HEK293 (cell line): ENCODE data around the gene TOMM40.

Experiments used
- BCL6B ChIP-seq: fragments of 450-650 bp; formaldehyde crosslinking; IDR thresholded peaks from 2 replicates; pipeline ENCODE4 v1.5.1; 2017; ENCODE audit warnings: missing biosample characterization, missing genetic modification characterization
- EGR2 ChIP-seq: fragments of 450-650 bp; formaldehyde crosslinking; IDR thresholded peaks from 2 replicates; pipeline ENCODE4 v1.5.1; 2016; ENCODE audit warnings: low read depth, missing biosample characterization, missing genetic modification characterization
- GLIS2 ChIP-seq: fragments of 450-650 bp; formaldehyde crosslinking; IDR thresholded peaks from 2 replicates; pipeline ENCODE4 v1.5.1; 2016; ENCODE audit warnings: missing biosample characterization, missing genetic modification characterization
- KLF1 ChIP-seq: fragments of 450-650 bp; formaldehyde crosslinking; IDR thresholded peaks from 2 replicates; pipeline ENCODE4 v1.5.1; 2016; ENCODE audit warnings: missing biosample characterization, missing genetic modification characterization
- KLF10 ChIP-seq: fragments of 450-650 bp; IDR thresholded peaks from 2 replicates; pipeline ENCODE4 v1.5.1; 2018; ENCODE audit warnings: missing biosample characterization, mild to moderate bottlenecking, missing genetic modification characterization
- RBAK ChIP-seq: fragments of 450-650 bp; formaldehyde crosslinking; IDR thresholded peaks from 2 replicates; pipeline ENCODE4 v1.5.1; 2016; ENCODE audit warnings: missing biosample characterization, missing genetic modification characterization
- REST ChIP-seq: fragments of 450-650 bp; formaldehyde crosslinking; IDR thresholded peaks from 2 replicates; pipeline ENCODE4 v1.5.1; 2016; ENCODE audit warnings: missing biosample characterization, missing genetic modification characterization
- SETDB1 ChIP-seq: IDR thresholded peaks from one replicate; pipeline ENCODE4 v1.6.1; 2017; ENCODE audit warnings: mild to moderate bottlenecking, low read length, moderate library complexity, mixed read lengths; ENCODE audit not compliant: insufficient read length
- YY2 ChIP-seq: fragments of 450-650 bp; formaldehyde crosslinking; IDR thresholded peaks from 2 replicates; pipeline ENCODE4 v1.5.1; 2016; ENCODE audit warnings: missing biosample characterization, missing genetic modification characterization
- ZBTB1 ChIP-seq: fragments of 450-650 bp; formaldehyde crosslinking; IDR thresholded peaks from 2 replicates; pipeline ENCODE4 v1.5.1; 2016; ENCODE audit warnings: missing biosample characterization, missing genetic modification characterization
- ZBTB11 ChIP-seq: fragments of 450-650 bp; formaldehyde crosslinking; conservative IDR thresholded peaks from 2 replicates; pipeline ENCODE4 v1.5.1; 2016; ENCODE audit warnings: low read depth, missing biosample characterization, missing genetic modification characterization
- ZBTB21 ChIP-seq: fragments of 450-650 bp; formaldehyde crosslinking; IDR thresholded peaks from 2 replicates; pipeline ENCODE4 v1.5.1; 2017; ENCODE audit warnings: missing biosample characterization, missing genetic modification characterization
- ZBTB26 ChIP-seq: fragments of 450-650 bp; formaldehyde crosslinking; optimal IDR thresholded peaks from 2 replicates; pipeline ENCODE3; 2016; ENCODE audit warnings: missing biosample characterization, mild to moderate bottlenecking, missing genetic modification characterization
- ZBTB7A ChIP-seq: fragments of 450-650 bp; formaldehyde crosslinking; IDR thresholded peaks from 2 replicates; pipeline ENCODE4 v1.5.1; 2016; ENCODE audit warnings: low read depth, missing biosample characterization, missing genetic modification characterization
- ZFHX2 ChIP-seq: fragments of 450-650 bp; formaldehyde crosslinking; conservative IDR thresholded peaks from 2 replicates; pipeline ENCODE4 v1.5.1; 2016; ENCODE audit warnings: missing biosample characterization, missing genetic modification characterization
- ZFP41 ChIP-seq: fragments of 450-650 bp; formaldehyde crosslinking; IDR thresholded peaks from 2 replicates; pipeline ENCODE4 v1.5.1; 2016; ENCODE audit warnings: missing biosample characterization, missing genetic modification characterization, borderline replicate concordance
- ZIC2 ChIP-seq: fragments of 450-650 bp; formaldehyde crosslinking; IDR thresholded peaks from 2 replicates; pipeline ENCODE4 v1.5.1; 2016; ENCODE audit warnings: missing biosample characterization, missing genetic modification characterization
- ZNF114 ChIP-seq: fragments of 450-650 bp; formaldehyde crosslinking; IDR thresholded peaks from 2 replicates; pipeline ENCODE4 v1.5.0; 2017; ENCODE audit warnings: missing biosample characterization, missing genetic modification characterization
- ZNF132 ChIP-seq: fragments of 450-650 bp; formaldehyde crosslinking; IDR thresholded peaks from 2 replicates; pipeline ENCODE4 v1.5.1; 2017; ENCODE audit warnings: missing biosample characterization, missing genetic modification characterization, borderline replicate concordance
- ZNF169 ChIP-seq: fragments of 450-650 bp; formaldehyde crosslinking; IDR thresholded peaks from 2 replicates; pipeline ENCODE4 v1.5.1; 2016; ENCODE audit warnings: missing biosample characterization, missing genetic modification characterization
- ZNF214 ChIP-seq: fragments of 450-650 bp; formaldehyde crosslinking; IDR thresholded peaks from 2 replicates; pipeline ENCODE4 v1.5.1; 2017; ENCODE audit warnings: missing biosample characterization, mild to moderate bottlenecking, missing genetic modification characterization, borderline replicate concordance
- ZNF24 ChIP-seq: fragments of 450-650 bp; formaldehyde crosslinking; IDR thresholded peaks from 2 replicates; pipeline ENCODE4 v1.5.1; 2016; ENCODE audit warnings: missing biosample characterization, missing genetic modification characterization
- ZNF266 ChIP-seq: fragments of 450-650 bp; formaldehyde crosslinking; IDR thresholded peaks from 2 replicates; pipeline ENCODE4 v1.5.1; 2016; ENCODE audit warnings: missing biosample characterization, missing genetic modification characterization, low read depth
- ZNF324 ChIP-seq: fragments of 450-650 bp; formaldehyde crosslinking; IDR thresholded peaks from 2 replicates; pipeline ENCODE4 v1.5.1; 2016; ENCODE audit warnings: missing biosample characterization, missing genetic modification characterization
- ZNF416 ChIP-seq: fragments of 450-650 bp; formaldehyde crosslinking; IDR thresholded peaks from 2 replicates; pipeline ENCODE4 v1.5.1; 2016; ENCODE audit warnings: missing biosample characterization, missing genetic modification characterization
- ZNF544 ChIP-seq: fragments of 450-650 bp; formaldehyde crosslinking; IDR thresholded peaks from 2 replicates; pipeline ENCODE4 v1.5.0; 2017; ENCODE audit warnings: missing biosample characterization, missing genetic modification characterization
- ZNF549 ChIP-seq: fragments of 450-650 bp; IDR thresholded peaks from 2 replicates; pipeline ENCODE4 v1.5.1; 2018; ENCODE audit warnings: missing biosample characterization, missing genetic modification characterization, mild to moderate bottlenecking, inconsistent platforms, moderate library complexity
- ZNF645 ChIP-seq: fragments of 450-650 bp; formaldehyde crosslinking; IDR thresholded peaks from 2 replicates; pipeline ENCODE4; 2016; ENCODE audit warnings: missing biosample characterization, missing genetic modification characterization
- ZNF677 ChIP-seq: fragments of 450-650 bp; IDR thresholded peaks from 2 replicates; pipeline ENCODE4 v1.5.0; 2018; ENCODE audit warnings: missing biosample characterization, mild to moderate bottlenecking, missing genetic modification characterization, moderate library complexity
- ZNF76 ChIP-seq: fragments of 450-650 bp; formaldehyde crosslinking; IDR thresholded peaks from 2 replicates; pipeline ENCODE4; 2016; ENCODE audit warnings: low read depth, missing biosample characterization, missing genetic modification characterization, borderline replicate concordance
- ZXDB ChIP-seq: fragments of 450-650 bp; formaldehyde crosslinking; IDR thresholded peaks from 2 replicates; pipeline ENCODE4 v1.5.1; 2016; ENCODE audit warnings: missing biosample characterization, missing genetic modification characterization

Gene TOMM40

GRCh38 chr19:44905437-44906160, 14.5 kb downstream of the TOMM40 start, which contains the start of gene APOE (continued):
- TF ChIP-seq ZBTB11 (tag by site-specific recombination): no peak
- no peak for TF ChIP-seq ZNF24
- no peak for TF ChIP-seq ZNF549 (tag by site-specific recombination)
- no peak for TF ChIP-seq ZNF76 (tag by site-specific recombination)
- no peak; the same call in none of the 2 replicates for TF ChIP-seq ZFHX2 (tag by site-specific recombination)
- TF ChIP-seq ZNF645: no peak; the same call in 1 of the 2 replicates
- TF ChIP-seq GLIS2: peak; percentile 80
- TF ChIP-seq ZNF544 (tag by site-specific recombination): no peak
- no peak for TF ChIP-seq ZNF416 (tag by site-specific recombination)
- no peak for TF ChIP-seq ZNF114 (tag by site-specific recombination)
- TF ChIP-seq ZXDB (tag by site-specific recombination): no peak
- TF ChIP-seq KLF1 (tag by site-specific recombination): no peak; the same call in none of the 2 replicates
- no peak for TF ChIP-seq ZNF324 (tag by site-specific recombination)
- no peak for TF ChIP-seq ZBTB21
- no peak for TF ChIP-seq SETDB1
- TF ChIP-seq BCL6B: no peak
- no peak for TF ChIP-seq ZNF214
- no peak for TF ChIP-seq ZNF266 (tag by site-specific recombination)
- no peak for TF ChIP-seq RBAK (tag by site-specific recombination)
- no peak for TF ChIP-seq ZBTB26 (tag by site-specific recombination)
- no peak for TF ChIP-seq YY2 (tag by site-specific recombination)
- no peak for TF ChIP-seq ZBTB7A (tag by site-specific recombination)
- no peak for TF ChIP-seq ZNF677
- TF ChIP-seq ZNF169 (tag by site-specific recombination): no peak
- no peak for TF ChIP-seq REST (tag by site-specific recombination)
- no peak for TF ChIP-seq ZNF132 (tag by site-specific recombination)
- TF ChIP-seq ZIC2 (tag by site-specific recombination): peak; percentile 89
- TF ChIP-seq ZBTB1 (tag by site-specific recombination): no peak
- TF ChIP-seq KLF10 (tag by site-specific recombination): no peak
- no peak for TF ChIP-seq ZFP41
- TF ChIP-seq EGR2 (tag by site-specific recombination): peak; percentile 68
